ENCODE data around the gene EYS.

The EYS gene

DNA sequence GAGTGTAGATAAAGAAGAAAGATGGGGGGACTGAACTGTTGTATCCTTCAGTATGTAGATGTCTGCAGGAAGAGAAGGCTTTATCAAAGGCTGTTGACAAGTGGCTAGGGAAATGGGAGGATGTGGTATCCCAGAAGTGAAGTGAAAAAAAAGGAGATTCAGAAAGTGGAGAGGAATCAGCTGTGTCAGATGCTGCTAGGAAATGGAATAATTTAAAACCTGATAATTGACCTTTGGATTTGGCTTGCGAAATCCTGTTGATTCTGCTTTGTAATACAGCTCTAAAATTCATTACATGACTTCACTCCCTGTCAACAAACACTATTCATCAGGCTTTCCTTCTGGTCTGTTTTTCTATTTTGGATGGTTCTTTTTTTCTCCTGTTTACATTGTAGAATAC lies 2029.7 kb downstream of the EYS start:
- no peak for DNase-seq

- DNase-seq = no peak
Observed at GRCh38 chr6:63676412-63677114, 2030.5 kb downstream of the EYS start.

- DNase-seq = no peak
Observed at GRCh38 chr6:63675138-63675537, 2031.9 kb downstream of the EYS start.

GRCh38 chr6:63674635-63675034 lies 2032.4 kb downstream of the EYS start:
- DNase-seq = no peak

- DNase-seq = no peak
Observed at GRCh38 chr6:63673692-63674091, 2033.3 kb downstream of the EYS start.

DNA sequence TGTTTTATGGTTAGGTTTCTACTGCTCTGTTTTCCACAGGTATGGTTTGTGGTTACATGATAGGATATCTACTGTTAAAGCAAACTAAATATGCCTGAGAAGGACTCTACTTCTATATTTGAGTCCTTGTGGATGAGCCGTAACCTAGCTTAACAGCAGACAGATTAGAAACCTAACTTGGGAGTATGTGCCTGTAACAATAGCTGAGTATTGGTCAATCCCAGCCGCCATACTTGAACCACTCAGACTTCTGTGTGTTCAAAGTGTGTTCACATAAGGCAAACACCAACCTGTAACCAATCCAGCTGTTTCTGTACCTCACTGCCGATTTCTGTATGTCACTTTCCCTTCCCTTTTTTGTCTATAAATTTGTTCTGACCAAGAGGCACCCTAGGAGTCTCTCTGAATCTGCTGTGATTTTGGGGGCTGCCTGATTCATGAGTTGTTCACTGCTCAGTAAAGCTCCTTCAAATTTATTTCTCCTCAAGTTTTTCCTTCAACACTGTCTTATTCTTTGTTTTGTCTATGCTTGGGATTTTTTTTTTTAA lies 2034.4 kb downstream of the EYS start:
- DNase-seq = no peak

DNA sequence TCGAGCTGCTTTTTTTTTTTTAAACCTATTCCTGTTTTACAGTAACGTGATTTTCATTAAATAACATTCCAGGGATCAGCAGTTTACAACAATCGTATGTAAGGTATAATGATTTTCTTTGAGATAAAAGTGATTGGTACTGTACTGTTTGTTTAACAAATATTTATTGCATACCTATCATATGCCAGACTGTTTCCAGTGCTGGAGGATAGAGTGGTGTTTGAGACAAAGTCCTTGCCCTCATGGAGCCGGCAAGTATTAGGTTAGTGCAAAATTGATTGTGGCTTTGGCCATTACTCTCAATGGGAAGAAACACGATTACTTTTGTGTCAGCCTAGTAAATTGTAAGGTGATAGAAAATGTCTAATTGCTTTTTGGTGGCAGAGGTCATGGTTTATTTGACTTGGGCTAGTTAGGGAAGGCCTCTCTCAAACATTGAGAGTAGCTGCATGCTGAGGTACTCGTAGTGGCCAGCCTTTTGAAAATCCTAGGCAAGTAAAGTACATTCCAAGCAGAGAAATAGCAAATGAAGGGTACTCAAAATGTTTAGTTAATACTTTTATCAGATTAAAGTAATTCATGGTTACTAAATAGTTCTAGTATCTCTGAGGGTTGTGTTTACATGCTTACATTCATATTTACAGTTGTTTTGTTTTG lies 2035.8 kb downstream of the EYS start:
- DNase-seq = no peak
